MV-4-11 (cell line): ENCODE results near the gene C12orf56.
A peak's percentile ranks its signal among the peaks of the same experiment; 100 is the strongest.
"Not testable (repeated sequence)": the region's sequence is repeated elsewhere in the genome, so short reads cannot be mapped to it uniquely, and the experiment has no call there.

ENCODE experiments used
- DNase-seq: peaks from one replicate; lab custom pipeline; 2025; lab: John Stamatoyannopoulos, UW

The C12orf56 gene

GRCh38 chr12:64385468-64385867 lies 5.1 kb downstream of the C12orf56 start:
- no peak for DNase-seq

DNA sequence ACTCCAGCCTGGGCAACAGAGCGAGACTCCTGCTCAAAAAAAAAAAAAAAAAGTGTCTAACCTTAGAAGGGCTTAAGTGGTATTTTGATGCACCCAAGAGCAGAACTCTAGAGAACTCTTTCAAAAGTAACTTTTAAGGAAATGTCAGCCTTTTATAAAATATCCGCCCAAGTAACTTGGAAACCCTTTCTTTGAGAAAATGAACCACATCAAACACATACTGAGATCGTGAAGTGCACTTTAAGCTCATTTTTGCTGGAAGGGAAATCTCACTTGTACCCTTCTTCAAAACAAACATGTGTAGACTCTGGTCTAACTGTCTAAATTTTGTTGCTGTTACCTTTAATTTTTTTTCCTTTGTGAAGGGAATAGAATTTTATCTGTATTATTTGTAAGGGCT lies 5.5 kb downstream of the C12orf56 start:
- DNase-seq, result no peak

DNA sequence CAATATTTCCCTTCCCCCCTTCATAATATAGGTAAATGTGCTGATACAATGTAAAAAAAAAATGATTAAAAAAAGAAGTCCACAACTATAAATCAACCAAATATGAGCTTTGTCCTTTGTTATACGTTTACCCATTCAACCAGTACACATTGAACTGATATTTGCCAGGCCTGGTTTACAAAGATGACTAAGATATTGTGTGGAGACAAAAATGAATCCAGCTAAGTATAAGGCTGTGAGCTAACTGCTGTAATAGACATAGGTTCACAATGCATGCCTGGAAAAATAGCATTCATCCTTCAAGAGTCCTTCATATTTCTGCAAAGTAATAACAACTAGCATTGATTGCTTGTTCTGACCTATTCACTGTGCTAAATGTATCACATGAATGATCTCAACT lies 6.9 kb downstream of the C12orf56 start:
- no peak for DNase-seq

DNA sequence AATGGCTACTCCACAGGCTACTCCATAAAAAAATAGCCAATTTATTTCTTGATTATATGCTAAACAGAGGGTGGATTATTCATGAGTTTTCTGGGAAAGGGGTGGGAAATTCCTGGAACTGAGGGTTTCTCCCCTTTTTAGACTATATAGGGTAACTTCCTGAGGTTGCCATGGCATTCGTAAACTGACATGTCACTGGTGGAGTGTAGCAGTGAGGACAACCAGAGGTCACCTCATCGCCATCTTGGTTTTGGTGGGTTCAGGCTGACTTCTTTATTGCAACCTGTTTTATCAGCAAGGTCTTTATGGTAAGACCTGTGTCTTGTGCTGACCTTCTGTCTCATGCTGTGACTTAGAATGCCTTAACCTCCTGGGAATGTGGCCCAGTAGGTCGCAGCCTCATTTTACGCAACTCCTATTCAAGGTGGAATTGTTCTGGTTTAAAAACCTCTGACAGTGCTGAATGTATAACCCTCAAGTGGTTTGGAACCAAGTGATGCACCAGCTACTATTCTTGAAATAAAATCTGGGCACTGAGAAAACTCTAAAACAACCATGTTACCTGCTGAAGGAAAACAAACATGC lies 27.7 kb downstream of the C12orf56 start:
- no peak for DNase-seq

GRCh38 chr12:64361173-64361572 lies 29.4 kb downstream of the C12orf56 start:
- not testable (repeated sequence) for DNase-seq

GRCh38 chr12:64356209-64356608 lies 34.3 kb downstream of the C12orf56 start:
- DNase-seq, result not testable (repeated sequence)

GRCh38 chr12:64352181-64352580 lies 38.4 kb downstream of the C12orf56 start:
- DNase-seq, result no peak

DNA sequence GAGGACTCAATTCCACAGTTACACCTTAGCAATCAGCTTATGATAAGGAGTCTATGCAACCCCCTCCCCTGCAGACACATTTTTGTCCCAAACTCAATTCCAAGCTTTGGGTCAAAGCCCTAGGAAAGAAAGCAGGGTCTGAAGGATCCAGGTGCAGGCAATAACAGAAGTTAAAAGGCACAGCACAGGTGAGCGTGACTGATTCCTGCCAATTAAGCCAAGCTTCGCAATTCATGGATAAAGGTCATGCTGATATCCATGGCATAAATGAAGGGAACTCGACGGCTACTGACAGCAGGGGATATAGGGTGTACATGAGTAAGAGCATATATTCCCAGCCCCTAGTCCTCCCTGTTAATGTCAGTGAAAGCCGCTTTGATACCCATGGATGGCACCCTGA lies 39.3 kb downstream of the C12orf56 start:
- DNase-seq, result no peak

- no peak for DNase-seq
Observed at GRCh38 chr12:64347630-64348029, 42.9 kb downstream of the C12orf56 start.

DNA sequence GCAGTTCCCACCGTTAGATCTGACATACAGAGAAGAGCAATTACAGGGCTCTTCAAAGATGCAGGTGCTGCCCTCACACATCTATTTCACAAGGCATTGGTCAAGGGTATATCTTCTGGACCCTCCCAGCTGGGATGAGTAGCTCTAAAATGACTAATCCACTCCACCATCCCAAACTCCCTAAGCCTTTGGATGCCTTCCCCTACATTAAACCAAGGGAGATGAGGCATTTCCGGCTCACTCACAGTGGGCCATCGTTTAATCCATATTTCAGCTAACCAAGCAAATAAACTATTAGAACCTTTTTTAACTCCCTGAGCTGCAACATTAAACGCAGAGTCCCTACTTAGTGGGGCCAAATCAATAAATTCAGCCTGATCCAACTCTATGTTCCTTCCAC lies 45.9 kb downstream of the C12orf56 start:
- not testable (repeated sequence) for DNase-seq

DNA sequence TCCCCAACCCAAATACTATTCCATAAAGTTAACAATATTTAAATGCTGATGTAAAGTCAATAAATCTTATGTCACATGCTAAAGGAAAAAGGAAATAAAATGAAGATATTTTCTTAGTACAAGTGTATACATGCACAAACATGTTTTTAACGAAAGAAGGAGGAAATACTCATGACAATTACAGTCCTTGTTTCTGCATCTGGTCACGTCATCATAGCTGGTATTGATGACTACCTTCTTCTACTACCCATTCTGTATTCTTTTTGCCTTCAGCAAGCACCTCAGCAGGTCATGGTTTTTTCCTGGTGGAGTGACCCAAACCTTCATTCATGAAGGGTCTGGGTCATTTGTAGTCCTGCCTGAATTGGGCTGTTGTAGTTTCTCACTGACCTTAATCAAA lies 50.0 kb downstream of the C12orf56 start:
- DNase-seq, result not testable (repeated sequence)

GRCh38 chr12:64335886-64336466 lies 54.6 kb downstream of the C12orf56 start:
- no peak for DNase-seq

GRCh38 chr12:64332938-64333337 lies 57.6 kb downstream of the C12orf56 start:
- no peak for DNase-seq

DNA sequence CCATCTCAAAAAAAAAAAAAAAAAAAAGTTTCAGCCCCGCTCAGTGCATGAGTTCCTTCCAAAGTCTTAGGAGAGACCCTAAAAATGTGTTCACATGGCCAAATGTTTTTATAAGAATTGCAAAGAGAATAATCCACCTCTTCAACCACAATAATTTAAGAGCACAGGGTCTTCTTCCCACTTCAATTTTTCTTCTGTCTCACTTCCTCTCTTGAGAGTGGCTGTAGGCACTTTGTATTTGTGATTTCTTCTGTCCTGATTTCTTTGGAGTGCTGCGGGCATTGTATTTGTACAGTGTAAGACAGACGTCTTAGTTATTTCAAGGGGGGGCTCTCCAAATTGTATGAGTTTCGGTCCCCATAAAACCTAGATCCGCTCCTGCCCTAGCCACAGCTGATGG lies 58.3 kb downstream of the C12orf56 start:
- DNase-seq, result peak; percentile 69

- DNase-seq, result not testable (repeated sequence)
Observed at GRCh38 chr12:64329031-64329710, 61.4 kb downstream of the C12orf56 start.

DNA sequence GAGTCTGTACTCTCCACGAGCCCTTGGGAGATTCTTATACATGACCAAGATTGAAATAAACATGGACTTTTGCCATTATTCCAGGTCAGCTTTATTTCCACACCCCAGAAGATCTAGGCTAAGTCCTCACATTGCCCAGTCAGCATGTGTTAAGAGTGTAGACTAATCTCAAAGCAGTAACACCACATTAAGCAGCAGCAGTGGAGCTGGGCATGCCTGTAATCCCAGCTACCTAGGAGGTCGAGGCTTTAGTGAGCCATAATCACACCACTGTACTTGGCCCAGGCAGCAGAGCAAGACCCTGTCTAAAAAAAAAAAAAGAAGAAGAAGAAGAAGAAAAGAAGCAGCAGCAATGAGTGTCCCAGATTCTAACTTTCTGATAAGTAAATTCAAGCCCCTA lies 65.5 kb downstream of the C12orf56 start:
- no peak for DNase-seq

GRCh38 chr12:64323476-64324225 lies 66.9 kb downstream of the C12orf56 start:
- DNase-seq, result no peak

DNA sequence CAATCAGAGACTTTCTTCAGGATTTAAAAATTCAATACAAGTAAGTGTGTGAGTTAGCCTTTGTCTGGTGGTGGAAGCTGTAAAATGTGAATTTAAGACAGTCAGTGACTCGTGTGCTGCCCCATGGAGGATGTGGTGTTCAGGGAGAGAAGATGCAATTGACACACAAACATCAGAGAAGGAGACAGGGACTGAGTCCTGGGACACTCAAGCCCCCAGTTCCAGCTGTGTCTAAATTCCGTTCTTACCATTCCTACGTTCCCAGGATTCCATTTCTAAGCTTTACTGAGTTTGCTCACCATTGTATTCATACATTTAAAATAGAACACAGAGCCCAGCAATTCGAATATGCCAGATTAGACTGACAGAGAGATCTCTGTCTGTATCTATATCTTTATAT lies 67.6 kb downstream of the C12orf56 start:
- no peak for DNase-seq

DNA sequence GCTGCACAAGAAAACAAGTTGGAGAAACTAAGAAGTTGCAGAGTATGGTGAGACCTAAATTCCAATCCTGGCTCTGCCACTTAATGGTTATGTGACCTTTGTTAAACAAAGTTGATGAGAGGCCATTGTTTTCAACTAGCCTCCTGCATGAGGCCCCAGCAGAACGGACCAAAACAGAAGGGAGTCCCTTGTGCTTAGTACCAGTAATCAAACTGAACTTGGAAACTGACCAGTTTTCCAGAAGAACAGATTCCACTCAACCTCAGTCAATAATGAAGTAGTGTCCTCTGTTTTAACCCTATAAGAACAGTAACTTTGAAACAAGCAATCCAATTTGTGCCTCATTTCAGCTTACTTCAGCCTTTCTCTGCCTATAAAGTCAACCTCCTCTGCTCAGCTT lies 69.9 kb downstream of the C12orf56 start:
- no peak for DNase-seq

DNA sequence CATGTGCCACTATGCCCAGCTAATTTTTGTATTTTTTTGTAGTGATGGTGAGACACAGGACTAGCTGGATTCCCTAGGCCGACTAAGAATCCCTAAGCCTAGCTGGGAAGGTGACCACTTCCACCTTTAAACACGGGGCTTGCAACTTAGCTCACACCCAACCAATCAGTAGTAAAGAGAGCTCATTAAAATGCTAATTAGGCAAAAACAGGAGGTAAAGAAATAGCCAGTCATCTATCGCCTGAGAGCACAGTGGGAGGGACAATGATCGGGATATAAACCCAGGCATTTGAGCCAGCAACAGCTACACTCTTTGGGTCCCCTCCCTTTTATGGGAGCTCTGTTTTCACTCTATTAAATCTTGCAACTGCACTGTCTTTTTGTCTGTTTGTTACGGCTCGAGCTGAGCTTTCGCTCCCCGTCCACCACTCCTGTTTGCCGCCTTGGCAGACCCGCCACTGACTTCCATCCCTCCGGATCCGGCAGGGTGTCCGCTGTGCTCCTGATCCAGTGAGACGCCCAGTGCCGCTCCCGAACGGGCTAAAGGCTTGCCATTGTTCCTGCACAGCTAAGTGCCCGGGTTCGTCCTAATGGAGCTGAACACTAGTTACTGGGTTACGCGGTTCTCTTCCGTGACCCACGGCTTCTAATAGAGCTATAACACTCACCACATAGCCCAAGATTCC lies 70.9 kb downstream of the C12orf56 start:
- DNase-seq, result not testable (repeated sequence)

DNA sequence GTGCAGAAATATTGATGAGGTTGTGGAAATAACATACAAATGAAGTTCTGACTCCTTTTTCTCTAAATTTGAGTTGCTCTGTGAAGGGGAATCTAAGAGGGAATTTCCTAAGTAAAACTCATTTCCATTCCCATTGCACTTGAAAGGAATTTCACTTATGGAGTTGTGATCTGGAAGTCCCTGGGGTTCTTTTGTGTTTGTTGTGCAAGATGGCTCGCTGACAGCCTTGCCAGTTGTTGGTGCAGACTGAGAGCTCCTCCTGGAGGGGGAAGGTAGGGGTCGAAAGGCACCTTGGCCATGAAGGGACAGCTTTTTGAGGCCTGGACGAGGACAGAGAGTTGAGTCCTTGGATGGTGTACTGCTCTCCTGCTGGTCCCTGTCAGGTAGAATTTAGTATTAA lies 72.0 kb downstream of the C12orf56 start:
- DNase-seq, result no peak

- no peak for DNase-seq
Observed at GRCh38 chr12:64311877-64312276, 78.7 kb downstream of the C12orf56 start.
